NB4 (cell line): ENCODE measurements around the gene ILK.
A peak's percentile ranks its signal among the peaks of the same experiment; 100 is the strongest.

Experiments
- DNase-seq: peaks from one replicate; pipeline ENCODE4 v3.0.0; 2010; ENCODE audit warnings: low read depth
- H3K4me3 ChIP-seq: one replicate; pipeline ENCODE4 v1.5.1; 2011; ENCODE audit warnings: mild to moderate bottlenecking, low read depth, low read length, moderate library complexity
- CTCF ChIP-seq: IDR thresholded peaks from one replicate; pipeline ENCODE4 v1.5.1; 2012; ENCODE audit warnings: low read depth, low read length
- MAX ChIP-seq: IDR thresholded peaks from 2 replicates; pipeline ENCODE4 v1.6.1; 2011; ENCODE audit warnings: low read depth, low read length
- MYC ChIP-seq: IDR thresholded peaks from 2 replicates; pipeline ENCODE4 v1.6.1; 2011; ENCODE audit warnings: low read depth, low read length
- POLR2A ChIP-seq: IDR thresholded peaks from 2 replicates; pipeline ENCODE4 v1.6.1; 2011; ENCODE audit warnings: mild to moderate bottlenecking; ENCODE audit not compliant: insufficient read length; ENCODE audit errors: extremely low read depth

The ILK gene

GRCh38 chr11:6576471-6577373 is 26.9 kb upstream of the ILK start:
- DNase-seq: peak; percentile 10
- TF ChIP-seq MYC (no peak), CTCF (no peak), MAX (no peak), POLR2A (no peak)
- no peak overlapping the region for H3K4me3 ChIP-seq

GRCh38 chr11:6578134-6578533 is 25.4 kb upstream of the ILK start:
- DNase-seq: no peak
- no peak for TF ChIP-seq CTCF
- TF ChIP-seq MAX: no peak
- no peak for TF ChIP-seq MYC
- no peak for TF ChIP-seq POLR2A
- no peak overlapping the region for H3K4me3 ChIP-seq

GRCh38 chr11:6579681-6580080 is 23.9 kb upstream of the ILK start:
- TF ChIP-seq CTCF: no peak
- H3K4me3 ChIP-seq: no peak overlapping the region
- no peak for DNase-seq

GRCh38 chr11:6583584-6583983 is 20.0 kb upstream of the ILK start:
- DNase-seq: no peak
- TF ChIP-seq POLR2A (no peak), MYC (no peak), MAX (no peak), CTCF (no peak)
- no peak overlapping the region for H3K4me3 ChIP-seq

GRCh38 chr11:6584528-6584927 is 19.0 kb upstream of the ILK start:
- H3K4me3 ChIP-seq: no peak overlapping the region
- TF ChIP-seq MAX: no peak
- no peak for TF ChIP-seq MYC
- TF ChIP-seq CTCF: no peak
- TF ChIP-seq POLR2A: no peak
- DNase-seq: no peak
